Suppressor macrophage treated with lipopolysaccharide for 1 hour (primary cell): ENCODE data around the gene CRTC1.
"Not testable (repeated sequence)": the region's sequence is repeated elsewhere in the genome, so short reads cannot be mapped to it uniquely, and the experiment has no call there.

Experiments
- DNase-seq, 3 donors: peaks; one replicate each; pipeline ENCODE4 v3.0.0-alpha.2; 2020 to 2022

Gene CRTC1

DNA sequence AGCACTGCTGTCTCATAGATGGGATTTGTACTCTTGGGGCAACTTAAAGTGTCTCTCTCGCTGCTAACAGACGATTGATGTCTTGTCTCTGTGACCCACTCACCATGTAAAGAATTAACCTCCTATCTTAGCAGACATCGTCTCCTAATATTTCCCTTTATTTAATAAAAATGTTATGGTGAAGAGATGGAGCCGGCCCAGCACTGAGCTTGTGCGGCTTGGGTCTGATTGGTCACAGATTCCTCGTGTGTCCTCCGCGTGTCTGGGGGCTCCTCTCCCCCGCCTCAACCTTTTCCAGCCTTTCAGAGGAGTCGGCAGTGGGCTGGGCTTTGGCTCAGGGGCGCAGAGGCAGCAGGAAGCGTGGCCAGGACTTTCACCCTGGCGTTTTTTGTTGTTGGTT lies 13.2 kb upstream of the CRTC1 start:
- no peak for DNase-seq

DNA sequence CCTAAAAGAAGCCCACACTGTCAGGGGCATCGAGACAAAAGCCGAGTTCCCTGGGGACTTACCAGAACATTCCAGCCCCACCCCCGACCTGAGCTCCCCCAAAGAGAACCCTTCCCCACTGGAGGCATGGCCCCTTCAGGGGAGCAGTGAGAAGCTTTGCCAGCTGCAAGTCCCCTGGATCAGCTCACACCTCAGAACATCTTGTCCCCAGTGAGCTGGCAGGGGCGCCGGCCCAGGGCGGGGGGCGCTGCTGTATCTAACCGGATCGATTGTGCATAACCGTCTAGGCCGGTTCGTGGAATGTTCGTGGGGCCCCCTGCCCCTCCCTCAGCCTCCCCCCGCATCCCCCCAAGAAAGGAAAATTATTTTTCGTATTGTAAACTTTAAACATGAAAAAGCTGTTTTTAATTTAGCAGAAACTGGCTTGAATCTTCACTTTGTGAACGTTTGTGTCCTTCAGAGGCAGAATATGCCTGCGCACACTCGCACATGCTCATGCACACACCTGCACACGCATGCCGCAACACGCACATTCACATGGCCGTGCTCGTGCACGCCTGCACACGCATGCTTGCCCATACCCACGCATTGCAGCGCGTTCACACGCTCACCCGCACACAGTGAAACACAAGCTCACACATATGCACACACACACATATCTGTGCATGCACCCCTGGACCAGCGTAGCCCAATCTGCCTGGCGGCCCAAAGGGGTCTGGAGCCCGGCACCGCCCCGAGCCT lies 12.0 kb upstream of the CRTC1 start:
- no peak for DNase-seq

DNA sequence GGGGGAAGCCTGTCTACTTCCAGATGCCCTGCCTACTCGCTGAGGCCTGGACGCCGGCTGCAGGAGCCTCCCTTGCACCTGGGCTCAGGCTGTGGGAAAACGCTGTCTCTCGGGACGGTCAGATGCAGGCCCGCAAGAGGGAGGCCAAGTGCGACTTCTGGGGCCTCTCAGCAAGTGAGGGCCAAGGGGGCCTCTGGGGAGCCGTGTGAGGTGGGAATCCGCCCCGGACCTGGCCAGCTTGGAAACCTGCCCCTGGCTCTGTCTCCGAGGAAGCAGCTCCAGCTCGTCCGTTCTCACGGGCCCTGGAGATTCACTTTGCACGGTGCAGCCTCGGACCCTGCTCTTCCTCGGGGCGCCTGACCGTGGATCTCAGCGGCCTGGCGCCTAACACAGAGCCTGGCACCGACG lies 11.4 kb upstream of the CRTC1 start:
- DNase-seq = no peak

DNA sequence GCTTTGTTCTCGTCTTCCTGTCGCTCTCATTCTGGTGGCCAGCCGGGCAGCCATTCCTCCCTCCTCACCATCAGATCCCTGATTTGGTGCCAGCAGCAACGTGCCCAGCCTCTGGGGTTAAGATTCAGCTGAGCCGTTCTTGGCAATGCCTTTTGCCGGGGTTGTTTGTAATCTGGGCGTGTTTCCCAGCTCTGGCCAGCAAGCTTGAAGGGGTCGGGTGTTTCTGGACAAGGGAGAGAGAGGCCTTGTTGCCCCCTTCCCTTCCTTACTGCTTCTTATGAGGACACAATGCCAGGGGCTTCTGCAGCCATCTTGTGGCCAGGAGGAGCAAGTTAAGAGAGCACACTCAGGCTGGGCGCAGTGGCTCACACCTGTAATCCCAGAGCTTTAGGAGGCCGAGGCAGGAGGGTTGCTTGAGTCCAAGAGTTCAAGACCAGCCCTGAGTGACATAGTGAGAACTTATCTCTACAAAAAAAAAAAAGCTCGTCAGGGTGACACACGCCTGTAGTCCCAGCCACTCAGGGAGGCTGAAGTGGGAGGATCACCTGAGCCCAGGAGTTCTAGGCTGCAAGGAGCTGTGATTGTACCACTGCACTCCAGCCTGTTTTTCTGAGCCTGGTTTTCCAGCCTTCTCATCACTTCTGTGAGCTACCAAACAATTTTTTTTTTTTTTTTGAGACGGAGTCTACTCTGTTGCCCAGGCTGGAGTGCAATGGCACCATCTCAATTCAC lies 10.7 kb upstream of the CRTC1 start:
- DNase-seq = no peak

DNA sequence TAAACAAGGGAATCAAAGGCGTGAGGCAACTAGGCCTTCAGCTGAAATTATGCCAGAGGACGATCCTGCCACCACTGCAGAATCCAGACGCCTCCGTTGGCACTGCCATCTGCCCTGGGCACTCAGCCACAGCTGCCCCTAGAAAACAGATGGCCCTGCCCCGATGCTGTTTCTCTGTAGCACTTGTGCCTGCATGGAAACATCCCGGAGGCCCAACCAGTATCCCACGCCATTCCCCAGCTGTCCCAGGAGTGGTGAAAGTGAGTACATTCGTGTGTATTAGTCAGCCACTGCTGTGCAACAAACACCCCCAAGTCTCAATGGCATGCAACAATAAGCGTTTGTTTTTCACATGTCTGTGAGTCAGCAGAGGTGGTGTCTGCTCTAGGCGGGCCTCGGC lies 8.9 kb upstream of the CRTC1 start:
- DNase-seq = no peak

DNA sequence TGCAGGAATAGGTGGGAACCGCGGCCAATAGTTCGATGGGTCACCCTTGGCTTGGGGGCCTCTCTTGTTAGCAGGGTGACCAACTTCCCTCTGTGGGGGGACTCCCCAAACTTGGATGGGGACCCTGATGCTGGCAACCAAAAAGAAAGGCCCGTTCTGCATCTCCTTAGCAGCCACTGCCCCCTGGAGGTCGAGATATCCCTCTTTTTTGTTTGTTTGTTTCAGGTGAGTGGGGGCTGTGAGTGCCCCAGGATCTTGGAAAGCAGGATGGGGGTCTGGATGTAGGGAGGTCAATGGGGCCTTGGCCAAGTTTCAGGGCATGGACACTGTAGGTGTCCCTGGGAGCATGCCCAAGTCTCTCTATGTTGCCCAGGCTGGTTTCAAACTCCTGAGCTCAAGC lies 7.7 kb upstream of the CRTC1 start:
- DNase-seq = peak in 2 of 3 donors; percentile 25 to 47

DNA sequence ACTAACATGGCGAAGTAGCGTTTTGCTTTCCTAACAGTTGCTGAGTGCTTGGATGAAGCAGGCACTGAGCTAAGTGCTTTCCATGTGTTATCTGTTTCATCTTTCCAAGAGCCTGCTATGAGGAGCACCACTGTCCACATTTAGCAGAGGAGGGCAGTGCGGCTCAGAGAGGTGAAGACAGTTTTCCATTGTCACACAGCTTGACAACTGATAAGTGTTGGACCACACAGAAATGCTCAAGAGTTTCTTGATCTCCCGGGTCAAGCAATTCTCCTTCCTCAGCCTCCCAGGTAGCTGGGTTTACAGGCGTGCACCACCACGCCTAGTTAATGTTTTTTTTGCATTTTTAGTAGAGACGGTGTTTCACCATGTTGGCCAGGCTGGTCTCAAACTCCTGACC lies 6.8 kb upstream of the CRTC1 start:
- DNase-seq = no peak

DNA sequence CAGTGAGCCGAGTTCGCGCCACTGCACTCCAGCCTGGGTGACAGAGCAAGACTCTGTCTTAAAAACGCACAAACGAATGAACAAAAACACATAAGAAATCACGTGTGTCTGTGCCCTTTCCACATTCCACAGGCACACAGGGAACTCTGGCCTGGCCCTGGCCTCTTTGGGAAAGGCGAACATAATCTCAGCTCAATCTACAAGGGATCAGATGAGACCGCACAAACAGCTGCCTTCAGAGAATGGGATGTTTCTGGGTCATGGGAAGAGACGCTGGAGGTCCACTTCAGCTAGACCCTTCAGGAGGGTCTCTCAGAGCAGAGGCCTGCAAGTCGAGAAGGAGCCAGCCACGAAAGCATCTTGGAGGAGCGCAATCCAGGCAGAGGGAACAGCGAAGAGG lies 6.3 kb upstream of the CRTC1 start:
- no peak for DNase-seq

DNA sequence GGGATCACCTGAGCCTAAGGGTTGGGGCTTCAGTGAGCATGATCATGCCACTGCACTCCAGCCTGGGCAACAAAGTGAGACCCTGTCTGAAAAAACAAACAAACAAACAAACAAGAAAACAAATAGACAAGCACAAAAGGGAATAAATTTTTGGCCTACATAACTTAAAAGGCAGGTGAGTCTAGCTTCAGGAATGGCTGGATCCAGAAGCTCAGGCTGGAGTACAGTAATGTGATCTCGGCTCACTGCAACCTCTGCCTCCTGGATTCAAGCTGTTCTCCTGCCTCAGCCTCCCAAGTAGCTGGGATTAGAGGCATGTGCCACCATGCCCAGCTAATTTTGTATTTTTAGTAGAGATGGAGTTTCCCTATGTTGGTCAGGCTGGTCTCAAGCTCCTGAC lies 3.3 kb upstream of the CRTC1 start:
- DNase-seq = not testable (repeated sequence)

DNA sequence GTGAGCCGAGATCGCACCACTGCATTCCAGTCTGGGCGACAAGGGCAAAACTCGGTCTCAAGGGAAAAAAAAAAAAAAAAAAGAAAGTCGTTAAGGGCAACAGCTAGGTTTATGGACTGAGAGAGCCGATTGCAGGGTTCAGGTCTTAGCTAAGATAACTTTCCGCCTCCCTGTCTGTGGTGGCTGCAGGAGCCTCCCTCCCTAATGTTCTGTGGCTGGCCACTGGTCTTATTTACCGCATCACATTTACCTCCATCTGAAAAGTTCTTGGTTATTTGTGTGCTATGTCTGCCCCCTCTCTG lies 722 bp upstream of the CRTC1 start:
- no peak for DNase-seq

DNA sequence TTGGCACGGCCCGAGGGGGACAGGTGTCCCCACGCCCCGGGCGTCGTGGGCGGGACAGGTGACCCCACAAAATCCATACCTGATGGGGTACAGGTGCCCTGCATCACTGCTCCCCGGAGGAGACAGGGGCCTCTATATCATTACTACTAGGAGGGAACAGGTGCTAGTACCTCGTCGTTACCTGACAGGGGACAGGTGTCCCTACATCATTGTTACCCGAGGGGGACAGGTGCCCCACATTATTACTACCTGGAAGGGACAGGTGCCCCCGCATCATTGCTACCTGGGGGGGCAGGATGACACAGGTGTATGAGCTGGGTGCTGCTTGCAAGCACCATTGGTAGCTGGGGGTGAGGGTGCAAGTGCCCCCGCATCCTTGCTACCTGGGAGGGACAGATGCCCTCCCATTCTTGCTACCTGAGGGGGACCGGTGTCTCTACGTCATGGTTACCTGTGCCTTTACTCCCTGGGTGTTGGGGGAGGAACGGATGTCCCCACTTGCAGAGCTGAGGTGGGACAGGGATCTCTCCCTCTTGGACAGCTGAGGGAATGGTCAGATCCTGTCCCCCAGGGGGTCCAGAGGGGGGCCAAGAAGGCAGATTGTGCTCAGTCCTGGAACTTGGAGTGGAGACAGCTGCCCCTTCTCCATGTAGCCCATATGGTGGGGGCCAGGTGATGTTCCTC lies 620 bp downstream of the CRTC1 start:
- DNase-seq = no peak

DNA sequence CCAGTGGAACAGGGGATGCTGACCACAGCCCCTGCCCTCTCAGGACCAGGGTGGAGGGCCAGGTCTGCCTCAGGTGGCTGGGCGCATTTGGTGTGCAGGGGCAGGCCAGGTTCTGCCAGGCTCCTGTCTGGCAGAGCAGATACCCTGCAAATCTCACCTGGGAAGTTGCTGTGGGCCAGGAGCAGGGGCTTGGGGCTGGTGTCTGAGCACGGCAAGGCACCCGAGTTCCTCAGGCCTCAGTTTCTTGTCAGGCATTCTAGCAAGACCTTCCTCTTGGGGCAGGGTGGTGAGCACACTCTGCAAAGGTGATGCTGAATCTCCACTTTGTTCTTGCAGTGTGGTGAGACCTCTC lies 1.1 kb downstream of the CRTC1 start:
- DNase-seq = no peak

DNA sequence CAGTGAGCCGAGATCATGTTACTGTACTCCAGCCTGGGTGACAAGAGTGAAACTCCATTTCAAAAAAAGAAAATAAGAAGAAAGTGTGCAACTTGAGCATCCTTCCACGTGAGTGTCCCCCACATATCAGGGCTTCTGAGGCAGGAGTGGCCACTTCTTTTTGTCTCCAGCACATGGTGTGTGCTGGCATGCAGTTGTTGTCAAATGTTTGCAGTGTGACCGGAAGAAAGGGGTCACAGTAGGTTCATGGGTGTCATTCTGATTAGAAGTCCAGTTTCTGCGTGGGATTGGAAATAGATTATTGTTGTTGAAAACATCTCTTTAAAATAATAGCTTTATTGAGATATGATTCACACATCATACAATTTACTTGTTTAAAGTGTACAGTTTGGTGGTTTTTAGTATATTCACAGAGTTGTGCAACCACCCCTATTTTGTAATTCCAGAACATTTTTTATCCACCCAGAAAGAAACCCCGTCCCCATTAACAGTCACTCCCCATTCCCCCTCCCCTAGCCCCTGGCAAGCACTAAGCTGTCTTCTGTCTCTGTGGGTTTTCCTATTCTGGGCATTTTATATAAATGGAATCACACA lies 2.2 kb downstream of the CRTC1 start:
- peak; percentile 33 to 54 (median 45) for DNase-seq

DNA sequence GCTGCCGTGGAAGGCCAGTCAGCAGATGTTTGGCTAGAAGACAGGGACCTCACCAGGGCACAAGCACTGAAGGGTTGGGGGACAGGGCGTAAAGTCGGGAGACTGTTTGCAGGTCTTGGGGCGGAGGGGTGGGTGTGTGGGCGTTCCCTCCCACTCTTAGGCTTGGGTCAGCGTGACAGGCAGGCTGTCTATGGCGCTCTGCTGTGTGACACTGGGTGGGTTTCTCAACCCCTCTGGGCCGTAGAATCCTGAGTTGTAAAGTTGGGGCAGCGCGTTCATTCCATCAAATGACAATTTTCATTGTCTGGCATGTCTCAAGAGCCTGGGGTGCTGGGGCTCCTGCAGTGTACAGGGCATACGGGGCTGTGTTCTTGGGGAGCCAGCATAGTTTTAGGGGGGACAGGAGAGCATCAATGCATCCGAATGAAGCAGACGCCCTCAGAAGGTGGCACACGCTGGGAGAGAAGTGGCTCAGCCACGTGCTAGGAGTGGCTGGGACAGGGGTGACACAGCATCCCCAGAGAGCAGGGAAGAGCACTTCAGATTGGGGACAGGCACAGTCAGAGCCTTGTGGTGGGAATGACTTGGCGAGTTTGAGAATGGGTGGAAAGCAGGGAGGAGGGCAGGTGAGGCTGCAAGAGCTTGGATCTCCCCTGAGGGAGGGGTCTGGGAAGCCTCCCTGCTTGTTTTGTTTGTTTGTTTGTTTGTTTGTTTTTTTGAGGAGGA lies 4.4 kb downstream of the CRTC1 start:
- DNase-seq = no peak

DNA sequence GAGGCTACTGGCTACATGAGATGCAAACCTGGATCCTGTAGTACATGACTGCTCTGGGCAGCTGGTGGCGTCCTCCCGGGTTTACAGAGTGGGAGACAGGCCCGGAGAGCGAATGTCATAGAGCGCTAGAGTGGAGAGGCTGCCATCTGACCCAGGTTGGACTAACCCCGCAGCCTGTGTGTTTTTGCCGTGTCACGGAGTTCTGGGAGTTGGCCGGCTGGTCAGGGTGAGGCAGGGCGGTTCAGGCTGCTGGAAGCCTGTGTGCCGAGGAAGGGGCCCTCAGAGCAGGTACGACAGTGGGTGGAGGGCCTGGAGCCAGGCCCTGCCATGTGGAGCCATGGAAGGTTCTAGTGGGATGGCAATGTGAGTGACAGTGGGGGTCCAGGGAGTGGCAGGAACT lies 12.5 kb downstream of the CRTC1 start:
- DNase-seq = no peak

DNA sequence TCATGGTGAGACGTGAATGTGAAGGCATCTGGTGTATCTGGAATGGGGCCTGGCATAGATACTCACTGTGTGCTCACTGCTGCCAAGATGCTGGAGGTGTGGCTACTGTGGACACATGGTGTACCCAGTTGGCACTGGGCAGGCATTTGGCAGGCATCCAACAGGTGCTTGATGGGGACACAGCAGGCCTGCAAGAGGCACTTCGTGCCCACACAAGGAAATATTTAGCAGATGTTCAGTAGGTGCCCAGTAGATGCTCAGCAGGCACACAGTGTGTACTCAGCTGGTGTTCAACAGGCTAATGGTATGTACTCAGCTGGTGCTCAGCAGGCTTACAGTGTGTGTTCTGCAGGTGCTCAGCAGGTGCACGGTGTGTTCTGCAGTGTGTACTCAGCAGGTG lies 14.2 kb downstream of the CRTC1 start:
- no peak for DNase-seq

DNA sequence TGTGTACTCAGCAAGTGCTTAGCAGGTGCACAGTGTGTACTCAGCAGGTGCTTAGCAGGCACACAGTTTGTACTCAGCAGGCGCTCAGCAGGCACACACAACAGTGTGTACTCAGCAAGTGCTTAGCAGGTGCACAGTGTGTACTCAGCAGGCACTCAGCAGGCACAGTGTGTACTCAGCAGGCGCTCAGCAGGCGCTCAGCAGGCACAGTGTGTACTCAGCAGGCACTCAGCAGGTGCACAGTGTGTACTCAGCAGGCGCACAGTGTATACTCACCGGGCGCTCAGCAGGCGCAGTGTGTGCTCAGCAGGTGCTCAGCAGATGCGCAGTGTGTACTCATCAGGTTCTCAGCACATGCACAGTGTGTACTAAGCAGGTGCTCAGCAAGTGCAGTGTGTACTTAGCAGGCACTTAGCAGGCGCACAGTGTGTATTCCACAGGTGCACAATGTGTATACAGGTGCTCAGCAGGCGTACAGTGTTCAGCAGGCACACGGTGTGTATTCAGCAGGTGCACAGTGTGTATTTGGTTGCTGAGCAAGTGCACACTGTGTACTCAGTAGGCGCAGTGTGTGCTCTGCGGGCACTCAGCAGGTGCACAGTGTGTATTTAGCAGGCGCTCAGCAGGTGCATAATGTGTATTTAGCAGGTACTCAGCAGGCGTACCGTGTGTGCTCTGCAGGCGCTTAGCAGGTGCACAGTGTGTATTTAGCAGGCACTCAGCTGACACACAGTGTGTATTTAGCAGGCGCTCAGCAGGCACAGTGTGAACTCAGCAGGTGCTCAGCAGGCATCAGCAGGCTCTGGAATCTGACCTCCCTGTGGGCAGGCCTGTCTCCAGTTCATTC lies 15.1 kb downstream of the CRTC1 start:
- no peak for DNase-seq

DNA sequence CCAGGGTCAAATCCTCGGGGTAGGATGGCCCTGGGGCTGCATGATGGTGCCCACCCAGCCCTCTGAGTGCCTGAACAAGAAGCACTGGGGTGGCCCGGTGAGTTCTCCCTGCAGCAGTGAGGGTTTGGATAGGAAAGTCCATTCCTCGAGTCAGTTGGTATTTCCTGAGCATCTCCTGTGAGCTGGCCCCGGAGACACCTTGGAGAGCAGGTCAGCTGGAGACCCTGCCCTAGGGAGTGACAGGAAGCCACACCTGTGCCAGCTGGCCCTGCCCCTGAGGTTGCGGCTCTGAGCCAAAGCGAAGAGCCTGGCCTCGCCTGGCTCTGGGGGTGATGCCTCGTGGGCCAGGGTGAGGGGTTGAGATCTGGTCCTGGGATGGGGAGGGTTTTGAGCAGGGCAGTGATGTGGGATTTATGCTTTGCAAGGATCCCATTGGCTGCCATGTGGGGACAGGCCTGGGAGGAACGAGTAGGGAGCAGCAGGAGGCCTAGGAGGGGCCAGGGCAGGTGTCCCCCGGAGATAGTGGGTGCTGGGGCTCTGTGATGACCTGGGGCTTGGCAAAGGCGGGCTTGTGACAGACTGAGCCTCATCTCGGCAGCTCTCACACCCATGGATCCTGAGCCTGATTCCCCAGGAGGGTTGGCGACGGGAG lies 16.0 kb downstream of the CRTC1 start:
- DNase-seq = no peak

DNA sequence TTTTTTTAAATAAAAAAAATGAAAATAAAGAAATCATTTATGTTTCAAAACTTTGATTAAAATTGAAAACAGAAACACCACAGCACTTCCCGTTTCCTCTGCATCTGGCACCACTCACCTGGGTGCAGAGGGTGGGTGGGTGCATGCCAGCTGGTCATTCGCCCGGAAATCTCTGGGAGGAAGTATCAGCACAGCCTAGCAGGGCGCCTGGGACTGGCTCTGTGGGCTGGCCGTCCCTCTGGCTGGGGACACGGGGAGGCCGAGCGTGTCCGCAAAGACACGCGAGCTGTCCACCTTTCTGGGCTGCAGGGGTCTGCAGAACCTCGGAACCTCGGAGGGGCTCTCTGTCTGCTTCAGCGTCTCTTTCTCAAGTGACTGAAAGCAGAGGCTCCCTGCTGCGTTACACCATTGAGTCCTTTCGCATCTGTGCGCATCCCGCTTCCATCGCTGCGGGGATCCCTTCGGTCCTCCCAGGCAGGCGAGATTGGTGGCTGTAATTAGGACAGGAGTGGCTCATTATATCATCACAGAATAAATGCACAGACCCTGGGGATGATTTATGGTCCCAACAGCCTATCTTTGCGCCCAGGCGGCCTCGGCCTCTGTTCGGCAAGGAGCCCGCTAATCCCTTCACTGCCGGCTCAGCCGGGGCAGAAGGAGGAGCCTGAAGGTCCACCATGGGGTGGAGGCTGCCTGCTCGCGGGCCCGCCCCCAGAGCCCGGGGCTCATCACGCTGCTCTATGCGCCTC lies 17.2 kb downstream of the CRTC1 start:
- DNase-seq = peak; percentile 48 to 71 (median 56)

DNA sequence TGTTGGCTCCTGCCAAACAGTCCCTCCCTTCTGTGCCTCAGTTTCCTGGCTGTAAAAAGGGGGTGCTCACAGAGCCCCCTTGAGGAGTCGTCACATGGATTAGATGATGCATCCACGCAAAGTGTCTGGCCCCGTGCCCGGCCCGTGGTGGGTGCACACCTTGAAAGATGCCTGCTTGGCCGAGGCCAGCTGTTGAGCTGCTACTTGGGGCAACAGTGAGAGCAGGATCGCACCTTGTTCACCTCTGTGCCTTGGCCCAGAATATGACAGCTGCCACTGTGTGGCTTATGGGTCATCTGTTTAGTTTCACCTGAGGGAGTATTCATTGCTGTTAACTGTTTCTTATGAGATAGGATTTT lies 17.7 kb downstream of the CRTC1 start:
- DNase-seq = no peak

DNA sequence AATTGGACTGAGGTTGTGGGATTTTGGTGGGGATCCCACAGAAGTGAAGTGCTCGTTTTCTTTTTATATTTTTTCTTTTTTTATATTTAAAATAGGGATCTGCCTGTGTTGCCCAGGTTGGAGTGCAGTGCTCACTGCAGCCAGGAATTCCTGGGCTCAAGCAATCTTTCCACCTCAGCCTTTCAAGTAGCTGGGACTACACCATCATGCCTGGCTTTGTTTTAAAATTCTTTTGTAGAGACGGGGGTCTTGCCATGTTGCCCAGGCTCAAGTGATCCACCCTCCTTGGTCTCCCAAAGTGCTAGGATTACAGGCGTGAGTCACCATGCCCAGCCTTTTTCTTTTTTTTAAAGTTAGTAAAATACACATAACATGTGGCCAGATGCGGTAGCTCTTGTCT lies 20.6 kb downstream of the CRTC1 start:
- no peak for DNase-seq
